ENCODE results near the gene GUCY2D. TPM values are rescaled to one million over a fixed set of nuclear protein-coding genes. Genes with fewer than 3 reads are reported as not detected.

GUCY2D gene
- total and polyA plus RNA-seq, 2 experiments from 2014 or later: 0.07 to 0.08 TPM

- TF ChIP-seq ZNF331 (CRISPR knock-in tag; IDR thresholded peaks at IDR 0.05; ENCODE audit: low read depth) (no peak), CTCF (conservative IDR thresholded peaks at IDR 0.05; ENCODE audit: low read depth in 2 of 2) (no peak), ETS1 (IDR thresholded peaks at IDR 0.05) (no peak), JUNB (IDR thresholded peaks at IDR 0.05; ENCODE audit: unreplicated experiment) (no peak), REST (IDR thresholded peaks at IDR 0.05; ENCODE audit: unreplicated experiment) (no peak), ZNF114 (CRISPR knock-in tag; IDR thresholded peaks at IDR 0.05) (no peak)
- H2AFZ ChIP-seq: no peak overlapping the region
- no peaks in the 10 kb centered on the region for H4K20me1 ChIP-seq (replicated peaks; ENCODE audit: insufficient read depth)
- no peak overlapping the region for H3K4me3 ChIP-seq
- Mint-ChIP-seq H3K27ac (no peak overlapping the region), H3K9me3 (no peaks in the 10 kb centered on the region), H3K4me3 (no peak overlapping the region), H3K27me3 (ENCODE audit: insufficient read depth, low read depth, poor library complexity) (no peaks in the 10 kb centered on the region), H3K4me1 (peaks cover 2% of the 10 kb centered on the region; the same call in 2 of the 3 replicates), H3K36me3 (ENCODE audit: low read depth) (no peaks in the 10 kb centered on the region)
- no peaks in the 10 kb centered on the region for H3K79me2 ChIP-seq (replicated peaks; ENCODE audit: insufficient read depth)
- no peaks in the 10 kb centered on the region for H3K36me3 ChIP-seq (ENCODE audit: insufficient read depth)
- H3K4me1 ChIP-seq (ENCODE audit: insufficient read depth): no peaks in the 10 kb centered on the region
- no peaks in the 10 kb centered on the region for H3K9me2 ChIP-seq (ENCODE audit: insufficient read depth)
- H3F3A ChIP-seq (replicated peaks; ENCODE audit: low read depth): no peaks in the 10 kb centered on the region
- no peak overlapping the region for H3K4me2 ChIP-seq
- ATAC-seq (no peak), DNase-seq (ENCODE audit: low spot score) (no peak)
- H3K27ac ChIP-seq (ENCODE audit: low read depth): no peak overlapping the region
- no peaks in the 10 kb centered on the region for H3K27me3 ChIP-seq (ENCODE audit: insufficient read depth)
Observed at GRCh38 chr17:8048736-8049135, 46.3 kb downstream of the GUCY2D start.

- Histone ChIP-seq H3K4me3 (no peak overlapping the region), H3K36me3 (ENCODE audit: insufficient read depth) (no peaks in the 10 kb centered on the region), H2AFZ (no peak overlapping the region), H3F3A (replicated peaks; ENCODE audit: low read depth) (no peaks in the 10 kb centered on the region), H3K4me2 (no peak overlapping the region), H3K79me2 (replicated peaks; ENCODE audit: insufficient read depth) (no peaks in the 10 kb centered on the region), H3K9me2 (ENCODE audit: insufficient read depth) (no peaks in the 10 kb centered on the region), H3K27ac (ENCODE audit: low read depth) (no peak overlapping the region), H3K4me1 (ENCODE audit: insufficient read depth) (no peaks in the 10 kb centered on the region), H4K20me1 (replicated peaks; ENCODE audit: insufficient read depth) (no peaks in the 10 kb centered on the region), H3K27me3 (ENCODE audit: insufficient read depth) (peaks cover 5% of the 10 kb centered on the region; the same call in 1 of the 2 replicates)
- DNase-seq (ENCODE audit: low spot score): no peak
- no peak for ATAC-seq
- H3K36me3 Mint-ChIP-seq (ENCODE audit: low read depth): no peaks in the 10 kb centered on the region
- peaks cover 2% of the 10 kb centered on the region for H3K27me3 Mint-ChIP-seq (ENCODE audit: insufficient read depth, low read depth, poor library complexity)
- H3K4me1 Mint-ChIP-seq: no peaks in the 10 kb centered on the region
- no peaks in the 10 kb centered on the region for H3K9me3 Mint-ChIP-seq
- H3K4me3 Mint-ChIP-seq: no peak overlapping the region
- H3K27ac Mint-ChIP-seq: no peak overlapping the region
- TF ChIP-seq REST (IDR thresholded peaks at IDR 0.05; ENCODE audit: unreplicated experiment): no peak
- TF ChIP-seq ETS1 (IDR thresholded peaks at IDR 0.05): no peak
- no peak for TF ChIP-seq EZH2phosphoT487 (IDR thresholded peaks at IDR 0.05; ENCODE audit: unreplicated experiment)
- no peak for TF ChIP-seq EZH2 (IDR thresholded peaks at IDR 0.05; ENCODE audit: low read depth, unreplicated experiment)
- no peak for TF ChIP-seq ZNF114 (CRISPR knock-in tag; IDR thresholded peaks at IDR 0.05)
Observed at GRCh38 chr17:8051831-8052230, 49.4 kb downstream of the GUCY2D start.

Data from GM23338 (cell line).